Aorta (tissue), 5 donors: ENCODE results near the gene PRELP. TPM values are rescaled to one million over a fixed set of nuclear protein-coding genes. Genes with fewer than 3 reads are reported as not detected.
"Not testable (repeated sequence)": the region's sequence is repeated elsewhere in the genome, so short reads cannot be mapped to it uniquely, and the experiment has no call there.

Experiments
- ATAC-seq: fragments of 200-7000 bp; cut with Tn5 transposase; one replicate; pipeline ENCODE4 v1.9.1; 2022; ENCODE audit warnings: moderate library complexity; ENCODE audit not compliant: low FRiP score
- DNase-seq, 2 donors: peaks; one replicate each; pipeline ENCODE4 v3.0.0-alpha.2; 2020
- H3K27ac ChIP-seq, 2 donors: one replicate each; pipeline ENCODE4 v1.5.1; 2013; ENCODE audit warnings: low read length in 2 of 2, mild to moderate bottlenecking in 2 of 2, moderate library complexity in 2 of 2, control low read depth in 1 of 2, inconsistent platforms in 1 of 2, low read depth in 1 of 2
- H3K27me3 ChIP-seq, 2 donors: one replicate each; pipeline ENCODE4 v1.6.1; 2013; ENCODE audit warnings: control low read depth in 1 of 2, low read length in 1 of 2, mild to moderate bottlenecking in 1 of 2, moderate library complexity in 1 of 2; ENCODE audit not compliant: insufficient read depth in 2 of 2, control insufficient read depth in 1 of 2
- H3K36me3 ChIP-seq, 2 donors: one replicate each; pipeline ENCODE4 v1.6.1; 2013; ENCODE audit warnings: control low read depth in 1 of 2, low read length in 1 of 2, mild to moderate bottlenecking in 1 of 2; ENCODE audit not compliant: insufficient read depth in 2 of 2, control insufficient read depth in 1 of 2
- H3K4me1 ChIP-seq, 2 donors: one replicate each; pipeline ENCODE4 v1.6.1; 2013; ENCODE audit warnings: low read length in 2 of 2, control low read depth in 1 of 2, mild to moderate bottlenecking in 1 of 2, moderate library complexity in 1 of 2; ENCODE audit not compliant: insufficient read depth in 2 of 2, control insufficient read depth in 1 of 2
- H3K4me3 ChIP-seq, 2 donors: one replicate each; pipeline ENCODE4 v1.5.1; 2013; ENCODE audit warnings: low read length in 2 of 2, control low read depth in 1 of 2, mild to moderate bottlenecking in 1 of 2
- H3K9me3 ChIP-seq: one replicate; pipeline ENCODE4 v1.6.1; 2013; ENCODE audit warnings: mild to moderate bottlenecking, low read length; ENCODE audit not compliant: control insufficient read depth
- WGBS, 2 donors: extraction: QIAGEN DNeasy Blood & Tissue Kit; methylation state at CpG; one replicate each; pipeline ENCODE4 v1.1.7; 2013; 5-methylcytosine and 5-hydroxymethylcytosine counted together
- intact Hi-C, 2 donors: fragments of 100-400 bp; cut with DNase I; formaldehyde crosslinking; loops; one replicate each; pipeline versions ENCODE4 v1.14.2 to v1.15.0; 2022
- polyA plus RNA-seq, 2 donors: library from polyadenylated mRNA; stranded (reverse); fragments of 200-250 nt; gene quantifications; one replicate each; pipeline ENCODE4 v1.2.3, GENCODE V29; 2013
- total RNA-seq, 2 donors: library from RNA; stranded (reverse); fragmentation: NEBNext Ultra II Directional; extraction: Animal tissue kit (Norgen Biotek cat#: 25700); gene quantifications; one replicate each; pipeline ENCODE4 v1.2.1, GENCODE V29; 2021
- donor health status: healthy with polysubstance abuse.
- donor health status: Bipolar disorder and iron deficiency.
- donor health status: DM: no; HTN: no; CAD: no.
- donor health status: DM: no; HTN: no; CAD: no.
- donor health status: DM: yes; HTN: yes; CAD: no.

The PRELP gene
- total and polyA plus RNA-seq, 4 donors: 152 to 217 (median 176) TPM

GRCh38 chr1:203511930-203512329, 36.3 kb downstream of the PRELP start:
- H3K4me1 ChIP-seq: no peaks in the 10 kb centered on the region
- H3K9me3 ChIP-seq: no peaks in the 10 kb centered on the region
- H3K36me3 ChIP-seq: no peaks in the 10 kb centered on the region
- H3K4me3 ChIP-seq: no peak overlapping the region
- WGBS, 2 donors: 95 to 97% methylated on average over 4 of the region's 4 CpGs
- intact Hi-C loops: no loop called here
- DNase-seq (peak in 1 of 2 donors; percentile 45), ATAC-seq (no peak)
- H3K27me3 ChIP-seq: no peaks in the 10 kb centered on the region
- no peak overlapping the region for H3K27ac ChIP-seq

GRCh38 chr1:203512517-203512847, 36.9 kb downstream of the PRELP start:
- ATAC-seq: no peak
- WGBS, 2 donors: 30 to 38% methylated on average over 1 of the region's 1 CpG
- no peaks in the 10 kb centered on the region for H3K9me3 ChIP-seq
- H3K4me3 ChIP-seq: no peak overlapping the region
- intact Hi-C loops: no loop called here
- peak overlapping the region in 1 of 2 donors; percentile 25 for H3K27ac ChIP-seq
- H3K27me3 ChIP-seq: no peaks in the 10 kb centered on the region
- H3K36me3 ChIP-seq: no peaks in the 10 kb centered on the region
- DNase-seq: no peak
- H3K4me1 ChIP-seq: no peaks in the 10 kb centered on the region

DNA sequence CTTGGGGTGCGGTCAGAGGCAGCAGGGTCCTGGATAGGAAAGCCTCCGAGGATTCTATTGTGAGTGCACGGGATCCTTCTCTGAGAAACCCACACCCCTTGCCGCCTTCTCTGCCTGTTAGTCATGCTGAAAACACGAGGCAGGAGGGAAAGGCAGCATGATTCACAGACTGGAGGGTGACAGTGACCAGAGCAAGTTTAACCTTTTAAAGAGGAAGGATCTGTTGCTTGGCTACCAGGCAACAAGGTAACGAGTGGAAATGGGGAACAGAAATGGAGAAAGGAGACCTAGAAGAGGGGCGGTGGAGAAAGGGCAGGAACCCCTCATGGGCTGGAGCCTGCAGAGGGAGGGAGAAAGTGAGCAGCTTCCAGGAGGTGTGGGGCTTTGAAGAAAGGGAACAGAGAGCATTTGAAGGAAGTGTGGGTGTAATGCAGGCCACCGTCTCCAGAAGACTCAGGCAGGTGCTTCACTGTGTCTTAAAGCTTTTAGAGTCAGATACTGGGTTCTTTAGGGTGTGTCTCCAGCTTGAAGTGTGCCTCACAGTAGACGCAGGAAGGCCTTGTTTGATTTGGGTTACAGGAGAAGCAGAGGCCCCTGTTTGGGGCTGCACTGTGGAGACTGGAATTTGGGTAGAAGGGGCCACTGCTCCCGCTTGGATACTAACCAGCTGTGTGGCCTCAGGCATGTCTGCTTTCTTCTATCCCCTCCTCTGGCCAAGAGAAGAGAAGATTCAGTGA, 37.4 kb downstream of the PRELP start:
- Histone ChIP-seq H3K27ac (peak overlapping the region in 1 of 2 donors; percentile 25), H3K27me3 (no peaks in the 10 kb centered on the region), H3K36me3 (no peaks in the 10 kb centered on the region), H3K9me3 (no peaks in the 10 kb centered on the region), H3K4me1 (no peaks in the 10 kb centered on the region), H3K4me3 (no peak overlapping the region)
- DNase-seq: peak; percentile 76 to 79
- peak; percentile 40 for ATAC-seq
- intact Hi-C loops: no loop called here
- WGBS, 2 donors: 35 to 37% methylated on average over 10 of the region's 10 CpGs

DNA sequence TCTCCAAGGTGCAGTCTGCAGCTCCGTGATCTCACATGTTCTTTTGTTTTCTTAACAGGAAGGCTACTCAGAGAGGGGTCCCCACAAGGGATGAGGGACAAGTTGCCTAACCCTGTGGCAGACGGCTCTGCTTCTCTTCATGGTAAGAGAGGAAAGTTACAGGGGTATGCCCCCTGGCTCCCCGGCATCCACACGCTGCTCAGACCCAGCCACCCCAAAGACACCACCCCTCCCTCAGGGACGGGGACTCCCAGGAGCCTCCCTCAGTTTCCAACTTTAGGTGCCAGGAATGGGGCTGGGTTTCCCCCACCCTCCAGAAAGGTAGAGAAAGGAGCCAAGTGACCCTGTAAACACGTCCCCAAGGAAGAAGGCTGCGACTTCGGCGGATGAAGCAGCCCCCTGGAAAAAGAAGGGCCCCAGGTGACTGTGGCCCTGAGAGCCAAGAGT, 38.0 kb downstream of the PRELP start:
- H3K4me3 ChIP-seq: no peak overlapping the region
- DNase-seq (no peak), ATAC-seq (no peak)
- H3K36me3 ChIP-seq: no peaks in the 10 kb centered on the region
- no peaks in the 10 kb centered on the region for H3K4me1 ChIP-seq
- H3K27me3 ChIP-seq: no peaks in the 10 kb centered on the region
- no peak overlapping the region for H3K27ac ChIP-seq
- 89 to 91% methylated on average over 9 of the region's 9 CpGs for WGBS, 2 donors
- no peaks in the 10 kb centered on the region for H3K9me3 ChIP-seq
- intact Hi-C loops: no loop called here

GRCh38 chr1:203516184-203516583, 40.6 kb downstream of the PRELP start:
- no peak overlapping the region for H3K27ac ChIP-seq
- no peaks in the 10 kb centered on the region for H3K4me1 ChIP-seq
- no peaks in the 10 kb centered on the region for H3K9me3 ChIP-seq
- WGBS, 2 donors: 96% methylated on average over 9 of the region's 9 CpGs
- H3K4me3 ChIP-seq: no peak overlapping the region
- ATAC-seq (no peak), DNase-seq (no peak)
- H3K36me3 ChIP-seq: no peaks in the 10 kb centered on the region
- H3K27me3 ChIP-seq: no peaks in the 10 kb centered on the region
- intact Hi-C loops: no loop called here

DNA sequence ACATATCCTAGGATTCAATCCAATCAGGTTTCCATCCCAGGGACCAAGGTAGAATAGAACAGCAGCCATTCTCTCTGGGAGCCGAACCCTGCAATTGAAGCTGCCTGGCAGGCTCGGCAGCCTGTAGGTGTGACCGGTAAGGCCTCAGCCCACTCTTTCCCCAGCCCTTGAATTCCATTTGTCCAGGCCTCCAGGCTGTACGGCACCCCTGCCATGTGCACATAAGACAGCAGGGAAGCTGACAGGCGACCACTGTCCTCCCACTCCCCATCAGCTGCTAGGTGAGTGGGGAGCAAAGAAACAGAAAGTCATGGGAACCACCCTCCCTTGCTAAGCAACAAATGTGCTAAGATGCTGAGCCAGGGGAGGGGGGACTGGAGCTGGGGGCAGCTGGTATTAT, 41.3 kb downstream of the PRELP start:
- no peak for ATAC-seq
- WGBS, 2 donors: 76 to 77% methylated on average over 5 of the region's 5 CpGs
- H3K9me3 ChIP-seq: no peaks in the 10 kb centered on the region
- H3K36me3 ChIP-seq: no peaks in the 10 kb centered on the region
- intact Hi-C loops: no loop called here
- no peak overlapping the region for H3K4me3 ChIP-seq
- DNase-seq: no peak
- H3K27ac ChIP-seq: no peak overlapping the region
- H3K27me3 ChIP-seq: no peaks in the 10 kb centered on the region
- no peaks in the 10 kb centered on the region for H3K4me1 ChIP-seq

DNA sequence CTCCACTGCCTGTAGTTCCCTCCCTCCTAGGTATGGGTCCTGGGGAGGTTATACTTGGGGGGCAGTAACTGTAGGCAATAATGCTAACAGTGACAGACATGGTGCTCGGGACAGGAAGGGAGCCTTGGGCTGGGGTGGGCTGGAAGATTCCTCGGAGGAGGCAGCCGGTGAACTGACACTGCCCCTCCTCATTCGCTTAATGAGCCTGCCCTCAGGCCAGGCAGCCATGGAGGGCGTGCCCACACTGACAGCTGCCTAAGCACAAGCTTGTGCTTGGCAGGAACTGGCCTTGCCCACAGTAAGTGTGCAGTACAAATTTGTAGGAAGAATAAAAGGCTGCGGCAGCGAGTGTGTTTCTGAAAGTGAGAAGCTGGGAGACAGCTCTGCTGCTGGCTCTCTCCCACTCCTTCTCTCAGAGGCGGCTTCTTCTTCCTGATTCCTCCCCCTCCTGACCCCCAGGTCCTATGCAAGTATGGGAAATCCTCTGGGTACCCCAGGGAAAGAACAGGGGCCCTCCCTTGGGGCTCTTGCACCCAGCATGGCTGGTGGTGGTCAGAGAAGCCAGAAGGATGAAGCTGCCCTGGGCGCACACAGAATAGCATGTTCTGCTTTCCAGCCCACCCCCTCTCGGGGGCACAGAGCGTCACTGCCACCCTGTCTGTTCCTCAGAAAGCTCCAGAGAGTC, 42.0 kb downstream of the PRELP start:
- no peak overlapping the region for H3K27ac ChIP-seq
- ATAC-seq (no peak), DNase-seq (peak in 1 of 2 donors; percentile 50)
- no peak overlapping the region for H3K4me3 ChIP-seq
- no peaks in the 10 kb centered on the region for H3K4me1 ChIP-seq
- intact Hi-C loops: no loop called here
- no peaks in the 10 kb centered on the region for H3K27me3 ChIP-seq
- no peaks in the 10 kb centered on the region for H3K36me3 ChIP-seq
- WGBS, 2 donors: 91 to 94% methylated on average over 11 of the region's 11 CpGs
- no peaks in the 10 kb centered on the region for H3K9me3 ChIP-seq

- intact Hi-C loops, H3K4me3 ChIP-seq, H3K27ac ChIP-seq, H3K36me3 ChIP-seq, H3K27me3 ChIP-seq, DNase-seq, ATAC-seq, H3K4me1 ChIP-seq, H3K9me3 ChIP-seq: not testable (repeated sequence)
- WGBS, 2 donors: 87 to 100% methylated on average over 4 of the region's 4 CpGs
Measured at GRCh38 chr1:203518139-203518538, 42.5 kb downstream of the PRELP start.

- DNase-seq (peak in 1 of 2 donors; percentile 61), ATAC-seq (no peak)
- Histone ChIP-seq H3K27ac (no peak overlapping the region), H3K4me3 (no peak overlapping the region), H3K9me3 (no peaks in the 10 kb centered on the region), H3K36me3 (no peaks in the 10 kb centered on the region), H3K27me3 (no peaks in the 10 kb centered on the region), H3K4me1 (no peaks in the 10 kb centered on the region)
- intact Hi-C loops: no loop called here
- WGBS, 2 donors: 93 to 94% methylated on average over 7 of the region's 7 CpGs
Measured at GRCh38 chr1:203518541-203518940, 42.9 kb downstream of the PRELP start.
